ENCODE measurements around the gene CCDC81. TPM values are rescaled to one million over a fixed set of nuclear protein-coding genes. Genes with fewer than 3 reads are reported as not detected.
"Not testable (repeated sequence)": the region's sequence is repeated elsewhere in the genome, so short reads cannot be mapped to it uniquely, and the experiment has no call there.

The CCDC81 gene
- total RNA-seq, 2 donors from 2014 or later, result 0.51 TPM; not detected in 1

DNA sequence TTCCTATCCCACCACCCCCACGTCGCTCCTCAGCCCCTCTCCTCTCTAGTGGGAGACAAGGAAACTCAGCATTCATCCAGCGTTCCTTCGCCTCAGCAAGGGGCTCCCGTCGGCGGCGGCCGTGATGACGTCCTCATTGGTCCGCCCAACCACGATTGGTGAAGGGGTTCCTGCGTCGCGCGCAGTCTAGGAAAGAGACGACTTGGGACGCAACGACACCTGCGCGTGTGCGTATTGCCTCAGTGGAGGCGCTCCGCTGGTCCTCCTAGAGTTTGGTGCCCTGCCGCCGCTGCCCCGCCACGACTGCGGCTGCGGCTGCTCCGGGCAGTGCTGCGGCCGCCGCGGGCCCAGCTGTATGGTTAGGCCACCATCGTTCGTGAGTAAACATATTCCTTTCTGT, 56.6 kb downstream of the CCDC81 start:
- Histone ChIP-seq H3K27ac (no peak overlapping the region), H3K9me3 (peaks cover 0 to 10% of the 10 kb centered on the region in 2 donors), H3K27me3 (no peaks in the 10 kb centered on the region), H3K36me3 (no peaks in the 10 kb centered on the region), H3K4me1 (no peaks in the 10 kb centered on the region), H3K4me3 (no peak overlapping the region)
- TF ChIP-seq, protein P1, sequence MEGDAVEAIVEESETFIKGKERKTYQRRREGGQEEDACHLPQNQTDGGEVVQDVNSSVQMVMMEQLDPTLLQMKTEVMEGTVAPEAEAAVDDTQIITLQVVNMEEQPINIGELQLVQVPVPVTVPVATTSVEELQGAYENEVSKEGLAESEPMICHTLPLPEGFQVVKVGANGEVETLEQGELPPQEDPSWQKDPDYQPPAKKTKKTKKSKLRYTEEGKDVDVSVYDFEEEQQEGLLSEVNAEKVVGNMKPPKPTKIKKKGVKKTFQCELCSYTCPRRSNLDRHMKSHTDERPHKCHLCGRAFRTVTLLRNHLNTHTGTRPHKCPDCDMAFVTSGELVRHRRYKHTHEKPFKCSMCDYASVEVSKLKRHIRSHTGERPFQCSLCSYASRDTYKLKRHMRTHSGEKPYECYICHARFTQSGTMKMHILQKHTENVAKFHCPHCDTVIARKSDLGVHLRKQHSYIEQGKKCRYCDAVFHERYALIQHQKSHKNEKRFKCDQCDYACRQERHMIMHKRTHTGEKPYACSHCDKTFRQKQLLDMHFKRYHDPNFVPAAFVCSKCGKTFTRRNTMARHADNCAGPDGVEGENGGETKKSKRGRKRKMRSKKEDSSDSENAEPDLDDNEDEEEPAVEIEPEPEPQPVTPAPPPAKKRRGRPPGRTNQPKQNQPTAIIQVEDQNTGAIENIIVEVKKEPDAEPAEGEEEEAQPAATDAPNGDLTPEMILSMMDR (IDR thresholded peaks at IDR 0.05), result no peak
- DNase-seq (ENCODE audit: low spot score), result no peak

DNA sequence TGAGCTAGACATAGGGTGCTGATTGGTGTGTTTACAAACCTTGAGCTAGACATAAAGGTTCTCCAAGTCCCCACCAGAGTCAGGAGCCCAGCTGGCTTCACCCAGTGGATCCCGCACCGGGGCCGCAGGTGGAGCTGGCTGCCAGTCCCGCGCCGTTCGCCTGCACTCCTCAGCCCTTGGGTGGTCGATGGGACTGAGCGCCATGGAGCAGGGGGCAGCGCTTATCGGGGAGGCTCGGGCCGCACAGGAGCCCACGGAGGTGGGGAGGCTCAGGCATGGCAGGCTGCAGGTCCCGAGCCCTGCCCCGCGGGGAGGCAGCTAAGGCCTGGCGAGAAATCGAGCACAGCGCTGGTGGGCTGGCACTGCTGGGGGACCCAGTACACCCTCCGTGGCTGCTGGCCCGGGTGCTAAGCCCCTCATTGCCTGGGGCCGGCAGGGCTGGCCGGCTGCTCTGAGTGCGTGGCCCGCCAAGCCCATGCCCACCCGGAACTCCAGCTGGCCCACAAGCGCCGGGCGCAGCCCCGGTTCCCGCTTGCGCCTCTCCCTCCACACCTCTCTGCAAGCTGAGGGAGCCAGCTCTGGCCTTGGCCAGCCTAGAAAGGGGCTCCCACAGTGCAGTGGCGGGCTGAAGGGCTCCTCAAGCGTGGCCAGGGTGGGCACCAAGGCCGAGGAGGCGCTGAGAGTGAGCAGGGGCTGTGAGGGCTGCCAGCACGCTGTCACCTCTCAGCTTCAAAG, 58.8 kb downstream of the CCDC81 start:
- not testable (repeated sequence) for DNase-seq (ENCODE audit: low spot score); H3K4me3 ChIP-seq; H3K4me1 ChIP-seq; H3K9me3 ChIP-seq; H3K36me3 ChIP-seq; H3K27me3 ChIP-seq; H3K27ac ChIP-seq

DNA sequence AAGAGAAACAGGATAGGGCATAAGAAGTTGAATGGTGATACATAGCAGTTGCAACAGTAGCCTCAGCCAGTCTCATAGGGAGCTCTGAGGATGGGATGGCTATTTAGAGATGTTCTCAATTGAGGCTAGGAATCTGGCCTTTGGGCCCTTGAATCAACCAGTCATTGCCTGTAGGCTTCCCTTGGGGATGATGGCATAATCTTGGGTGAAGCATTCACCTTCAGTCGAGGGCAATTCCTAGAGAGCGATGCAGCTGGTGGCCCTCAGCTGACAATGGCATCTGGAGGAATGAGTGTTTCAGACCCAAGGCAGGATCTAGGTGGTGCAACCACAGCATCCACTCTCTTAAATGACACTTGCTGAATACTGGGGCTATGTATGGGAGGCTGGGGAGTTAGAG, 61.0 kb downstream of the CCDC81 start:
- no peak for DNase-seq (ENCODE audit: low spot score)
- H3K27me3 ChIP-seq, result no peaks in the 10 kb centered on the region
- no peaks in the 10 kb centered on the region for H3K9me3 ChIP-seq
- no peaks in the 10 kb centered on the region for H3K36me3 ChIP-seq
- H3K27ac ChIP-seq, result no peak overlapping the region
- no peak overlapping the region for H3K4me3 ChIP-seq
- no peaks in the 10 kb centered on the region for H3K4me1 ChIP-seq
- TF ChIP-seq, protein P1 (IDR thresholded peaks at IDR 0.05), result no peak

DNA sequence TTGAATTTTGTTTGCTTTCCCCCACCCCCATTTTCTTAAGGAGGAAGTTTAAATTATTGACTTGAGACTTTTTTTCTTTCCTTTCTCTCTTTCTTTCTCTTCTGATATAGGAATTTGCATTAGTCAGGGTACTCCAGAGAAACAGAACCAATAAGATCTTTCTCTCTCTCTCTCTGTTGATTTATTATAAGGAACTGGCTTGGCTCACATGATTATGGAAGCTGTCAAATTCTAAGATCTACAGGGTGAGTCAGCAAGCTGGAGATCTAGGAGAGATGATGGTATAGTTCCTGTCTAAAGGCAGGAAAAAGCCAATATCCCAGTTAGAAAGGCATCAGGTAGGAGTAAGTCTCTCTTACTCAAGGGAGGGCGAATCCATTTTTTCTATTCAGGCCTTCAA, 64.0 kb downstream of the CCDC81 start:
- H3K4me3 ChIP-seq, result no peak overlapping the region

DNA sequence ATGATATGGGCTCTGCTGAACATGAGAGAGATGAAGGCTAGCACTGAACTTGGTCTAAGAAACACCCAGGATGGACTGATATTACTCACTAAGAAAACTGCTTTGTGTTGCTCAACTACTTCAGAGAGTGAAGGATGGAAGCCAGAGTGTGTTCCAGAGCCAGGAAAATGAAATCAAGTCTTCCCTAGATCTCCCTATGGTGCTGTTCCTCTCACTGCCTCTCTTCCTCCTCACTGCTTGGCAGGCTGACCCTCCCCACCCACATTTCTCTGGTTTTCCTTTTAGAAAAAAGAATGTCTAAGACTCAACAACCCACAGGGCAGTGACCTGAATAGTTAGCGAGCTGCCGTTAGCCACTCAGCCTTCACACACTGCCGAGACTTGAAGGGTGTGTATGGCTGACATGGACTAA, 65.6 kb downstream of the CCDC81 start:
- TF ChIP-seq, protein P1 (IDR thresholded peaks at IDR 0.05), result no peak
- peak; percentile 77 for DNase-seq (ENCODE audit: low spot score)
- H3K27ac ChIP-seq, result peak overlapping the region; percentile 50 to 61
- H3K9me3 ChIP-seq, result no peaks in the 10 kb centered on the region
- H3K4me1 ChIP-seq, result peaks cover 0 to 4% of the 10 kb centered on the region in 2 donors
- no peaks in the 10 kb centered on the region for H3K27me3 ChIP-seq
- no peaks in the 10 kb centered on the region for H3K36me3 ChIP-seq
- H3K4me3 ChIP-seq, result no peak overlapping the region

More for the DNA sequence above, 64.0 kb downstream of the CCDC81 start:
- Histone ChIP-seq H3K4me1 (peaks cover 0 to 4% of the 10 kb centered on the region in 2 donors), H3K27ac (no peak overlapping the region), H3K9me3 (no peaks in the 10 kb centered on the region), H3K36me3 (no peaks in the 10 kb centered on the region), H3K27me3 (no peaks in the 10 kb centered on the region)
- DNase-seq (ENCODE audit: low spot score), result no peak
- TF ChIP-seq, protein P1 (IDR thresholded peaks at IDR 0.05), result no peak

DNA sequence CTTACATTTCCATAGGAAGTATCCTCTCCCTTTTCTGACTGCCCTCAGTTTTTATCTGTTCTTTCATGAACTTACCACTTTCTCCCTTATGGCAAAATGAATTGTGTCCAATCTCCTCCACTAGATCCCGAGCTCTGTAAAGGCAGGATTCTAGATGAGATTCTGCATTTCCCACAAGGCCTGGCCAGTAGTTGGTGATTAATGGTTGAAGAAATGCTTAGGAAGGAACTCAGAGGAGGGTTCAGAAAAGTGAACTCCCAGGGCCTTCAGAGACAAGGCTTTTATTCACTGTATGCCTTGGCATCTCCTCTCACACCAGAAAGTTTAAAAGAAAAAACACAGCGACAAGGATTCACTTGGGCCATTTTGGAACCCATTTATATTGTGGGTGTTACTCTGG, 66.2 kb downstream of the CCDC81 start:
- Histone ChIP-seq H3K27me3 (no peaks in the 10 kb centered on the region), H3K4me1 (peaks cover 0 to 4% of the 10 kb centered on the region in 2 donors), H3K4me3 (no peak overlapping the region), H3K27ac (peak overlapping the region; percentile 50 to 56), H3K36me3 (no peaks in the 10 kb centered on the region), H3K9me3 (no peaks in the 10 kb centered on the region)
- TF ChIP-seq, protein P1 (IDR thresholded peaks at IDR 0.05), result no peak
- DNase-seq (ENCODE audit: low spot score), result no peak

Data from right atrium auricular region (tissue), 2 donors.